ENCODE measurements around the gene TOR1AIP2.

TOR1AIP2 gene

DNA sequence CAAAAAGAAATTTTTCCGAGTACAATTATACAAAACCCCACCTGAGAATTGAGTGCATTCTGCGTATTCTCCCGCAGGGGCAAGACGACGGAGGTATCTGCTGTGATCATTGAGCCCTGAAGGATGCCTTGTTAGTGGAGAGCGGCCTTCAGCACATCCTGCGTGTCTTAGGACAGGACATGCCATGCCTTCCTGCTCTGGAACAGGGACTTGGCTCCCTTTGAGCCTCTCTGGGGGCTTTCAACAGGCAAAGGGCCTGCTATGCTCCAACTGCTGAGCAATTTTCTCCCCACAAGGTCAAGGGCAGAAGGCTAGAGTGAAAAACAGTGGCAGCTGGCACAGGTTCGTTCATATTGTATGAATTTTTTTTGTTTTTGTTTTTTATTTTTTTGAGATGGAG is 52.4 kb downstream of the TOR1AIP2 start:
- TF ChIP-seq, protein P1, sequence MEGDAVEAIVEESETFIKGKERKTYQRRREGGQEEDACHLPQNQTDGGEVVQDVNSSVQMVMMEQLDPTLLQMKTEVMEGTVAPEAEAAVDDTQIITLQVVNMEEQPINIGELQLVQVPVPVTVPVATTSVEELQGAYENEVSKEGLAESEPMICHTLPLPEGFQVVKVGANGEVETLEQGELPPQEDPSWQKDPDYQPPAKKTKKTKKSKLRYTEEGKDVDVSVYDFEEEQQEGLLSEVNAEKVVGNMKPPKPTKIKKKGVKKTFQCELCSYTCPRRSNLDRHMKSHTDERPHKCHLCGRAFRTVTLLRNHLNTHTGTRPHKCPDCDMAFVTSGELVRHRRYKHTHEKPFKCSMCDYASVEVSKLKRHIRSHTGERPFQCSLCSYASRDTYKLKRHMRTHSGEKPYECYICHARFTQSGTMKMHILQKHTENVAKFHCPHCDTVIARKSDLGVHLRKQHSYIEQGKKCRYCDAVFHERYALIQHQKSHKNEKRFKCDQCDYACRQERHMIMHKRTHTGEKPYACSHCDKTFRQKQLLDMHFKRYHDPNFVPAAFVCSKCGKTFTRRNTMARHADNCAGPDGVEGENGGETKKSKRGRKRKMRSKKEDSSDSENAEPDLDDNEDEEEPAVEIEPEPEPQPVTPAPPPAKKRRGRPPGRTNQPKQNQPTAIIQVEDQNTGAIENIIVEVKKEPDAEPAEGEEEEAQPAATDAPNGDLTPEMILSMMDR (IDR thresholded peaks at IDR 0.05; ENCODE audit: borderline replicate concordance, extremely low read depth, low read length, poor library complexity, severe bottlenecking), result no peak
- TF ChIP-seq EZH2 (IDR thresholded peaks at IDR 0.05; ENCODE audit: borderline replicate concordance, low read depth, low read length, severe bottlenecking), result no peak
- H3K9me3 ChIP-seq (ENCODE audit: insufficient read depth, low read length, severe bottlenecking), result no peaks in the 10 kb centered on the region
- ATAC-seq (ENCODE audit: insufficient read depth, low read depth) (no peak), DNase-seq (no peak)
- H3K4me3 ChIP-seq (ENCODE audit: low read depth in 1 of 2, low read length in 2 of 2), result no peak overlapping the region
- H3K27ac ChIP-seq (ENCODE audit: low read length), result no peak overlapping the region
- H3K36me3 ChIP-seq (ENCODE audit: insufficient read depth, low read length), result no peaks in the 10 kb centered on the region
- no peaks in the 10 kb centered on the region for H4K20me1 ChIP-seq (ENCODE audit: insufficient read depth, low read length)
- no peaks in the 10 kb centered on the region for H3K27me3 ChIP-seq (ENCODE audit: insufficient read depth, low read length, poor library complexity)
- no peaks in the 10 kb centered on the region for H3K4me1 ChIP-seq (ENCODE audit: insufficient read depth, low read length)
- H3K9ac ChIP-seq (ENCODE audit: low read depth, low read length), result no peak overlapping the region
- H3K4me2 ChIP-seq (ENCODE audit: insufficient read depth, low read length), result no peak overlapping the region
- H2AFZ ChIP-seq (ENCODE audit: low read depth, low read length), result no peak overlapping the region
- no peaks in the 10 kb centered on the region for H3K79me2 ChIP-seq (ENCODE audit: insufficient read depth, low read length)

DNA sequence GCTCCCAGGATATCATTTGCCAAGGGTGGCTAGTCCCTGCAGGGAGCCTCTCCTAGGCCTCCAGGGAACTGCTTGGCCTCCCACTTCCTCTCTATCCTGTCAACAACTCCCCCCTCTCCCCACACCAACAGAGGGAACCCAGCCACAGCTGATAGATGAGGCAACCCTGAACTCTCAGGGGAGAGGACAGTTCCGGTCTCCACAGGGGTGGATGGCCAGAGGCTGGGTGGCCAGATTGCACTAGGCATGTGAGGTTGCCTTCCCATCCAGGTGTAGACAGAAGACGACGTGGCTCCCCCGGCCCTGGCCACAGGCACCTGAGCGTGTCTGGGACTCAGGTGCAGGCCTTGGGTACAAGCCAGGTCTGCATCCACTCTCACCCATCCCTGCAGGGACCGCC is 53.3 kb downstream of the TOR1AIP2 start:
- no peak for DNase-seq
- Histone ChIP-seq H3K27ac (ENCODE audit: low read length) (no peak overlapping the region), H3K9me3 (ENCODE audit: insufficient read depth, low read length, severe bottlenecking) (no peaks in the 10 kb centered on the region), H4K20me1 (ENCODE audit: insufficient read depth, low read length) (no peaks in the 10 kb centered on the region), H3K4me1 (ENCODE audit: insufficient read depth, low read length) (no peaks in the 10 kb centered on the region), H3K27me3 (ENCODE audit: insufficient read depth, low read length, poor library complexity) (no peaks in the 10 kb centered on the region), H3K36me3 (ENCODE audit: insufficient read depth, low read length) (no peaks in the 10 kb centered on the region), H2AFZ (ENCODE audit: low read depth, low read length) (no peak overlapping the region), H3K9ac (ENCODE audit: low read depth, low read length) (no peak overlapping the region), H3K4me2 (ENCODE audit: insufficient read depth, low read length) (no peak overlapping the region), H3K4me3 (ENCODE audit: low read depth in 1 of 2, low read length in 2 of 2) (no peak overlapping the region), H3K79me2 (ENCODE audit: insufficient read depth, low read length) (no peaks in the 10 kb centered on the region)
- TF ChIP-seq, protein P1 (IDR thresholded peaks at IDR 0.05; ENCODE audit: borderline replicate concordance, extremely low read depth, low read length, poor library complexity, severe bottlenecking), result no peak
- no peak for TF ChIP-seq EZH2 (IDR thresholded peaks at IDR 0.05; ENCODE audit: borderline replicate concordance, low read depth, low read length, severe bottlenecking)
- ATAC-seq (ENCODE audit: insufficient read depth, low read depth), result no peak

DNA sequence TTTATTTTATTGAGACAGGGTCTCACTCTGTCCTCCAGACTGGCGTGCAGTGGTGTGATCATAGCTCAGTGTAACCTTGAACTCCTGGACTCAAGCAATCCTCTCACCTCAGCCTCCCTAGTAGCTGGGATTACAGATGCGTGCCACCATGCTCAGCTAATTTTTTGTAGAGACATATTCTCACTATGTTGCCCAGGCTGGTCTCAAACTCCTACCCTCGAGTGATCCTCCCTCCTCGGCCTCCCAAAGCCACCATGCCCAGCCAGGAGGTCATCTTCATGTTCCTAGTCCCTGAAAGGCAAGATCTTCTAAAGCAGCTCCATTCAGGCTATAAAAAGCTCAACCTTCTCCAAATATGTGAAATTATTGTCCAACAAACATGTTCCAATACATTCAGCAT is 53.9 kb downstream of the TOR1AIP2 start:
- TF ChIP-seq EZH2 (IDR thresholded peaks at IDR 0.05; ENCODE audit: borderline replicate concordance, low read depth, low read length, severe bottlenecking), result no peak
- TF ChIP-seq, protein P1 (IDR thresholded peaks at IDR 0.05; ENCODE audit: borderline replicate concordance, extremely low read depth, low read length, poor library complexity, severe bottlenecking), result no peak
- H3K79me2 ChIP-seq (ENCODE audit: insufficient read depth, low read length), result no peaks in the 10 kb centered on the region
- no peaks in the 10 kb centered on the region for H3K9me3 ChIP-seq (ENCODE audit: insufficient read depth, low read length, severe bottlenecking)
- H3K4me1 ChIP-seq (ENCODE audit: insufficient read depth, low read length), result no peaks in the 10 kb centered on the region
- no peak overlapping the region for H3K4me3 ChIP-seq (ENCODE audit: low read depth in 1 of 2, low read length in 2 of 2)
- ATAC-seq (ENCODE audit: insufficient read depth, low read depth), result no peak
- no peaks in the 10 kb centered on the region for H3K27me3 ChIP-seq (ENCODE audit: insufficient read depth, low read length, poor library complexity)
- no peak for DNase-seq
- no peak overlapping the region for H2AFZ ChIP-seq (ENCODE audit: low read depth, low read length)
- no peaks in the 10 kb centered on the region for H4K20me1 ChIP-seq (ENCODE audit: insufficient read depth, low read length)
- H3K9ac ChIP-seq (ENCODE audit: low read depth, low read length), result no peak overlapping the region
- H3K4me2 ChIP-seq (ENCODE audit: insufficient read depth, low read length), result no peak overlapping the region
- no peak overlapping the region for H3K27ac ChIP-seq (ENCODE audit: low read length)
- H3K36me3 ChIP-seq (ENCODE audit: insufficient read depth, low read length), result no peaks in the 10 kb centered on the region

GRCh38 chr1:179822065-179822464 is 55.5 kb downstream of the TOR1AIP2 start:
- H3K79me2 ChIP-seq (ENCODE audit: insufficient read depth, low read length), result no peaks in the 10 kb centered on the region
- no peak overlapping the region for H3K4me3 ChIP-seq (ENCODE audit: low read depth in 1 of 2, low read length in 2 of 2)
- H3K4me1 ChIP-seq (ENCODE audit: insufficient read depth, low read length), result no peaks in the 10 kb centered on the region
- ATAC-seq (ENCODE audit: insufficient read depth, low read depth), result no peak
- H2AFZ ChIP-seq (ENCODE audit: low read depth, low read length), result no peak overlapping the region
- H3K4me2 ChIP-seq (ENCODE audit: insufficient read depth, low read length), result no peak overlapping the region
- no peak overlapping the region for H3K27ac ChIP-seq (ENCODE audit: low read length)
- H3K9me3 ChIP-seq (ENCODE audit: insufficient read depth, low read length, severe bottlenecking), result no peaks in the 10 kb centered on the region
- H4K20me1 ChIP-seq (ENCODE audit: insufficient read depth, low read length), result no peaks in the 10 kb centered on the region
- H3K36me3 ChIP-seq (ENCODE audit: insufficient read depth, low read length), result no peaks in the 10 kb centered on the region
- TF ChIP-seq, protein P1 (IDR thresholded peaks at IDR 0.05; ENCODE audit: borderline replicate concordance, extremely low read depth, low read length, poor library complexity, severe bottlenecking), result no peak
- no peaks in the 10 kb centered on the region for H3K27me3 ChIP-seq (ENCODE audit: insufficient read depth, low read length, poor library complexity)
- no peak overlapping the region for H3K9ac ChIP-seq (ENCODE audit: low read depth, low read length)
- DNase-seq, result no peak
